ENCODE results near the gene GLT8D2. TPM values are rescaled to one million over a fixed set of nuclear protein-coding genes. Genes with fewer than 3 reads are reported as not detected.
A peak's percentile ranks its signal among the peaks of the same experiment; 100 is the strongest.

GLT8D2 gene
- polyA plus RNA-seq, 3 donors = not detected

DNA sequence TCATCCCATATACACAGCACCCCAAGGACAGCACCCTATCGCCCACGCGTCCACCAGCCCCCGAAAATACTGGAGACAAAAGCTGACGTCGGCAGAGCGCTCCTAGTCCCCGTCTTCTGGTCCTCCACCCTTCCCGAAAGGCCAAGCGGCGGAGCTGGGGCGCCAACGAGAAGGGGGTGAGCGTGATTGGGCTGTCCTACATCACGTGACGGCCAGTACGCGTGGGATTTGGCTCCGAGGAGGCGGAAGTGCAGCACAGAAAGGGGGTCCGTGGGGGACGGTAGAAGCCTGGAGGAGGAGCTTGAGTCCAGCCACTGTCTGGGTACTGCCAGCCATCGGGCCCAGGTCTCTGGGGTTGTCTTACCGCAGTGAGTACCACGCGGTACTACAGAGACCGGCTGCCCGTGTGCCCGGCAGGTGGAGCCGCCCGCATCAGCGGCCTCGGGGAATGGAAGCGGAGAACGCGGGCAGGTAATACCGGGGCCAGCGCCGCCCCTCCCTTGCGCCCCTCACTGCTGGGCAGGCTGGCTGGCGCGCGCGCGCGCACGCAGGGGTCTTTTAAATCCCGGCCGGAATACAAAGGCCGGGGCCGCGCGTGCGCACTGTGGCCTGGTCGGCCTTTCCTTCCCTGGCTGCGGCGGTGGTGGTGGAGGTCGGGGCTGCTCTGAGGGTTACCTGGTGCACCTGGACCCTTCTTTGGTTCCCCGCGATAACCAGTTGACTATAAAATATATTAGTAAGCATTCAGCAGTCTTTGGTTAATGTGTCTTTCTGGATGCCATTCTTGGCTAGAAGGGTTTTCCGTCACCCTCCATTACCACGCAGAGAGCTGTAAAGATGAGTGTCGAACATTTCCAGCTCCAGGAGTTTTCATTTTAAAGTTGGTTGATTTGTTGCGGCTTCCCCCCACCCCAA is 84.1 kb downstream of the GLT8D2 start, which contains the start of gene TDG:
Gene TDG (plus strand): TSS at position 283 of the 915 bp plus-strand sequence. CDS start 166 bp downstream, at position 449.
- Histone ChIP-seq H4K20me1 (ENCODE audit: insufficient read depth, low read length) (peaks cover 26% of the 10 kb centered on the region), H3K79me2 (ENCODE audit: insufficient read depth, low read length) (peaks cover 71% of the 10 kb centered on the region), H3K4me1 (ENCODE audit: control insufficient read depth in 1 of 2, insufficient read depth in 2 of 2, low read length in 2 of 2) (peaks cover 20 to 28% of the 10 kb centered on the region in 2 donors), H3K4me2 (replicated peaks; ENCODE audit: extremely low read depth, low read length, poor library complexity, severe bottlenecking) (peak within 1 kb of the TSS; percentile 87), H2AFZ (ENCODE audit: insufficient read depth, low read depth, low read length, poor library complexity, severe bottlenecking) (peak within 1 kb of the TSS; percentile 95), H3K9ac (ENCODE audit: insufficient read depth, low read length, poor library complexity, severe bottlenecking) (peak within 1 kb of the TSS; percentile 96), H3K27ac (ENCODE audit: low read depth in 1 of 2, low read length in 2 of 2) (peak within 1 kb of the TSS; percentile 74 to 92), H3K36me3 (replicated peaks in 1 of 2; ENCODE audit: control insufficient read depth in 1 of 2, insufficient read depth in 2 of 2, low read length in 2 of 2) (peaks cover 0 to 18% of the 10 kb centered on the region in 2 donors), H3K4me3 (replicated peaks in 1 of 3; ENCODE audit: low read depth in 2 of 3, low read length in 3 of 3) (peak within 1 kb of the TSS; percentile 56 to 95 (median 84)), H3K9me3 (replicated peaks in 1 of 2; ENCODE audit: control insufficient read depth in 1 of 2, insufficient read depth in 1 of 2, low read length in 2 of 2) (no peaks in the 10 kb centered on the region), H3K27me3 (ENCODE audit: control insufficient read depth in 2 of 2, insufficient read depth in 2 of 2, low read length in 2 of 2) (no peaks in the 10 kb centered on the region)
- intact Hi-C loops (cut with micrococcal nuclease) = loop anchor here (1.0 to 10.0 kb wide), 4 partner anchors 9 to 1149 kb away; partner anchors contain the start of gene HSP90B1 (in 1 of the 2)
- WGBS (ENCODE audit: insufficient coverage) = 2% methylated on average over 53 of the region's 64 CpGs
- peaks cover 0 to 2% (median 0%) of the 10 kb centered on the region in 3 donors for H3K27me3 Mint-ChIP-seq (ENCODE audit: low read depth in 3 of 3)
- TF ChIP-seq CTCF (IDR thresholded peaks at IDR 0.05) = peak; percentile 8
- peaks cover 31% of the 10 kb centered on the region for H3K4me1 Mint-ChIP-seq
- peak within 1 kb of the TSS; percentile 93 to 97 for H3K4me3 Mint-ChIP-seq
- peak; percentile 93 to 97 (median 96) for DNase-seq
- H3K27ac Mint-ChIP-seq = peak within 1 kb of the TSS; percentile 94 to 98 (median 97)
- H3K36me3 Mint-ChIP-seq = peaks cover 9 to 12% of the 10 kb centered on the region in 2 donors
- H3K9me3 Mint-ChIP-seq = peaks cover 0 to 1% (median 0%) of the 10 kb centered on the region in 7 donors

GRCh38 chr12:103965255-103965589 is 84.8 kb downstream of the GLT8D2 start:
- Histone ChIP-seq H2AFZ (ENCODE audit: insufficient read depth, low read depth, low read length, poor library complexity, severe bottlenecking) (peak overlapping the region; percentile 95), H3K27ac (ENCODE audit: low read depth in 1 of 2, low read length in 2 of 2) (peak overlapping the region; percentile 74 to 92), H3K79me2 (ENCODE audit: insufficient read depth, low read length) (peaks cover 65% of the 10 kb centered on the region), H3K4me1 (ENCODE audit: control insufficient read depth in 1 of 2, insufficient read depth in 2 of 2, low read length in 2 of 2) (peaks cover 20 to 28% of the 10 kb centered on the region in 2 donors), H3K4me3 (replicated peaks in 1 of 3; ENCODE audit: low read depth in 2 of 3, low read length in 3 of 3) (peak overlapping the region; percentile 56 to 95 (median 84)), H3K9me3 (replicated peaks in 1 of 2; ENCODE audit: control insufficient read depth in 1 of 2, insufficient read depth in 1 of 2, low read length in 2 of 2) (no peaks in the 10 kb centered on the region), H3K36me3 (replicated peaks in 1 of 2; ENCODE audit: control insufficient read depth in 1 of 2, insufficient read depth in 2 of 2, low read length in 2 of 2) (peaks cover 0 to 18% of the 10 kb centered on the region in 2 donors), H3K27me3 (ENCODE audit: control insufficient read depth in 2 of 2, insufficient read depth in 2 of 2, low read length in 2 of 2) (no peaks in the 10 kb centered on the region), H4K20me1 (ENCODE audit: insufficient read depth, low read length) (peaks cover 20% of the 10 kb centered on the region), H3K9ac (ENCODE audit: insufficient read depth, low read length, poor library complexity, severe bottlenecking) (peak overlapping the region; percentile 96), H3K4me2 (replicated peaks; ENCODE audit: extremely low read depth, low read length, poor library complexity, severe bottlenecking) (peak overlapping the region; percentile 87)
- Mint-ChIP-seq H3K9me3 (peaks cover 0 to 1% (median 0%) of the 10 kb centered on the region in 7 donors), H3K4me3 (peak overlapping the region; percentile 93 to 97), H3K4me1 (peaks cover 31% of the 10 kb centered on the region), H3K27me3 (ENCODE audit: low read depth in 3 of 3) (peaks cover 0 to 2% (median 0%) of the 10 kb centered on the region in 3 donors), H3K36me3 (peaks cover 9 to 12% of the 10 kb centered on the region in 2 donors), H3K27ac (peak overlapping the region; percentile 94 to 98 (median 97))
- no peak for TF ChIP-seq CTCF (IDR thresholded peaks at IDR 0.05)
- no peak for DNase-seq
- 0% methylated on average over 1 of the region's 11 CpGs for WGBS (ENCODE audit: insufficient coverage)
- intact Hi-C loops (cut with micrococcal nuclease) = loop anchor here (1.0 to 10.0 kb wide), 4 partner anchors 8 to 1150 kb away; partner anchors contain the start of gene HSP90B1 (in 1 of the 2)

Data from CD14-positive monocyte (primary cell).